Endodermal cell (in vitro differentiated cells): Measurements from ENCODE around the gene CHD2. TPM values are rescaled to one million over a fixed set of nuclear protein-coding genes. Genes with fewer than 3 reads are reported as not detected.

Experiments
- DNase-seq: peaks from one replicate; pipeline ENCODE4 v3.0.0-alpha.2; 2017
- H3K27ac ChIP-seq: 2 replicates; pipeline ENCODE4 v1.5.1; 2013; ENCODE audit warnings: mild to moderate bottlenecking, low read depth, low read length, moderate library complexity
- H3K27me3 ChIP-seq: 2 replicates; pipeline ENCODE4 v1.6.1; 2013; ENCODE audit warnings: mild to moderate bottlenecking, low read length, moderate library complexity; ENCODE audit not compliant: insufficient read depth, control insufficient read depth, poor library complexity, severe bottlenecking
- H3K36me3 ChIP-seq: 2 replicates; pipeline ENCODE4 v1.7.0; 2013; ENCODE audit warnings: mild to moderate bottlenecking, low read length, moderate library complexity; ENCODE audit not compliant: control insufficient read depth, insufficient read depth
- H3K4me1 ChIP-seq: one replicate; pipeline ENCODE4 v1.7.0; 2013; ENCODE audit warnings: low read length; ENCODE audit not compliant: control insufficient read depth, insufficient read depth
- H3K4me3 ChIP-seq: 2 replicates; pipeline ENCODE4 v1.5.1; 2013; ENCODE audit warnings: mild to moderate bottlenecking, low read length, moderate library complexity
- H3K9ac ChIP-seq: 2 replicates; pipeline ENCODE4 v1.6.1; 2013; ENCODE audit warnings: mild to moderate bottlenecking, low read length, moderate library complexity; ENCODE audit not compliant: poor library complexity, severe bottlenecking; ENCODE audit errors: extremely low read depth
- H3K9me3 ChIP-seq: 2 replicates; pipeline ENCODE4 v1.6.1; 2013; ENCODE audit warnings: mild to moderate bottlenecking, low read length, moderate library complexity; ENCODE audit not compliant: control insufficient read depth
- H3K27ac Mint-ChIP-seq: 2 replicates; pipeline ENCODE4 v1.8.0; 2020; ENCODE audit warnings: mixed read lengths
- H3K27me3 Mint-ChIP-seq: 2 replicates; pipeline ENCODE4 v1.8.0; 2021; ENCODE audit warnings: mild to moderate bottlenecking, mixed read lengths; ENCODE audit not compliant: insufficient read depth
- H3K36me3 Mint-ChIP-seq: 2 replicates; pipeline ENCODE4 v1.8.0; 2020; ENCODE audit warnings: low read depth, mixed read lengths
- H3K4me1 Mint-ChIP-seq: 2 replicates; pipeline ENCODE4 v1.8.0; 2020; ENCODE audit warnings: mixed read lengths
- H3K4me3 Mint-ChIP-seq: 2 replicates; pipeline ENCODE4 v1.8.0; 2020; ENCODE audit warnings: mild to moderate bottlenecking, moderate library complexity, mixed read lengths
- H3K9me3 Mint-ChIP-seq: 2 replicates; pipeline ENCODE4 v1.8.0; 2020; ENCODE audit warnings: mild to moderate bottlenecking, mixed read lengths
- WGBS, 2 experiments: methylation state at CpG; one replicate each; pipeline versions ENCODE4 v1.1.5 to v1.1.7; 2013; ENCODE audit warnings: missing lambda C conversion rate in 2 of 2, mixed read lengths in 1 of 2; ENCODE audit not compliant: insufficient coverage in 1 of 2, insufficient read length in 1 of 2; 5-methylcytosine and 5-hydroxymethylcytosine counted together
- total RNA-seq, 2 donors: library from RNA; stranded (reverse); fragmentation: NEBNext Ultra II Directional in 1 of 2; extraction: Animal tissue kit (Norgen Biotek cat#: 25700) in 1 of 2; gene quantifications; 2 replicates in 1 of 2; 3 replicates in 1 of 2; pipeline ENCODE4 v1.2.1, GENCODE V29; 2021
- TF ChIP-seq, protein P1 (sequence below): fragments of 200-600 bp; sonication (generic); conservative IDR thresholded peaks from 2 replicates; pipeline ENCODE4 v1.5.0; 2021; ENCODE audit warnings: antibody characterized with exemption, mild to moderate bottlenecking

CHD2 gene
- total RNA-seq, 2 donors from 2014 or later: 116 to 127 TPM

- Histone ChIP-seq H3K9me3 (no peaks in the 10 kb centered on the region), H3K9ac (no peak overlapping the region), H3K4me1 (peaks cover 14% of the 10 kb centered on the region), H3K27ac (no peak overlapping the region), H3K36me3 (peaks cover 22% of the 10 kb centered on the region), H3K27me3 (no peaks in the 10 kb centered on the region), H3K4me3 (peak overlapping the region; percentile 98)
- TF ChIP-seq, protein P1, sequence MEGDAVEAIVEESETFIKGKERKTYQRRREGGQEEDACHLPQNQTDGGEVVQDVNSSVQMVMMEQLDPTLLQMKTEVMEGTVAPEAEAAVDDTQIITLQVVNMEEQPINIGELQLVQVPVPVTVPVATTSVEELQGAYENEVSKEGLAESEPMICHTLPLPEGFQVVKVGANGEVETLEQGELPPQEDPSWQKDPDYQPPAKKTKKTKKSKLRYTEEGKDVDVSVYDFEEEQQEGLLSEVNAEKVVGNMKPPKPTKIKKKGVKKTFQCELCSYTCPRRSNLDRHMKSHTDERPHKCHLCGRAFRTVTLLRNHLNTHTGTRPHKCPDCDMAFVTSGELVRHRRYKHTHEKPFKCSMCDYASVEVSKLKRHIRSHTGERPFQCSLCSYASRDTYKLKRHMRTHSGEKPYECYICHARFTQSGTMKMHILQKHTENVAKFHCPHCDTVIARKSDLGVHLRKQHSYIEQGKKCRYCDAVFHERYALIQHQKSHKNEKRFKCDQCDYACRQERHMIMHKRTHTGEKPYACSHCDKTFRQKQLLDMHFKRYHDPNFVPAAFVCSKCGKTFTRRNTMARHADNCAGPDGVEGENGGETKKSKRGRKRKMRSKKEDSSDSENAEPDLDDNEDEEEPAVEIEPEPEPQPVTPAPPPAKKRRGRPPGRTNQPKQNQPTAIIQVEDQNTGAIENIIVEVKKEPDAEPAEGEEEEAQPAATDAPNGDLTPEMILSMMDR: no peak
- Mint-ChIP-seq H3K27ac (peak overlapping the region; percentile 86), H3K4me3 (peak overlapping the region; percentile 86), H3K4me1 (peaks cover 40% of the 10 kb centered on the region), H3K36me3 (peaks cover 27% of the 10 kb centered on the region), H3K27me3 (peaks cover 38% of the 10 kb centered on the region), H3K9me3 (no peaks in the 10 kb centered on the region)
- peak; percentile 80 for DNase-seq
- WGBS, 2 experiments: 48 to 55% methylated on average over 18 to 30 of the region's 30 CpGs
These were observed 173.4 kb downstream of the CHD2 start for GRCh38 chr15:93073465-93073952.

GRCh38 chr15:93074599-93074998 is 174.5 kb downstream of the CHD2 start:
- no peaks in the 10 kb centered on the region for H3K9me3 Mint-ChIP-seq
- TF ChIP-seq, protein P1: no peak
- H3K4me3 Mint-ChIP-seq: no peak overlapping the region
- peaks cover 22% of the 10 kb centered on the region for H3K36me3 Mint-ChIP-seq
- Histone ChIP-seq H3K4me3 (no peak overlapping the region), H3K9me3 (no peaks in the 10 kb centered on the region), H3K27me3 (no peaks in the 10 kb centered on the region), H3K4me1 (peaks cover 12% of the 10 kb centered on the region), H3K36me3 (peaks cover 11% of the 10 kb centered on the region), H3K9ac (no peak overlapping the region), H3K27ac (no peak overlapping the region)
- H3K27ac Mint-ChIP-seq: no peak overlapping the region
- no peak for DNase-seq
- 92 to 95% methylated on average over 13 of the region's 13 CpGs for WGBS, 2 experiments
- peaks cover 43% of the 10 kb centered on the region for H3K27me3 Mint-ChIP-seq
- H3K4me1 Mint-ChIP-seq: peaks cover 32% of the 10 kb centered on the region

- Mint-ChIP-seq H3K36me3 (peaks cover 15% of the 10 kb centered on the region), H3K9me3 (no peaks in the 10 kb centered on the region), H3K4me3 (no peak overlapping the region), H3K27ac (no peak overlapping the region), H3K27me3 (peaks cover 47% of the 10 kb centered on the region), H3K4me1 (peaks cover 20% of the 10 kb centered on the region)
- Histone ChIP-seq H3K9me3 (no peaks in the 10 kb centered on the region), H3K27me3 (no peaks in the 10 kb centered on the region), H3K36me3 (no peaks in the 10 kb centered on the region), H3K9ac (no peak overlapping the region), H3K4me3 (no peak overlapping the region), H3K4me1 (no peaks in the 10 kb centered on the region), H3K27ac (no peak overlapping the region)
- DNase-seq: no peak
- TF ChIP-seq, protein P1: no peak
- 100% methylated on average over 1 of the region's 1 CpG; no CpG with 5 or more reads in 1 of the 2 experiments for WGBS, 2 experiments
These were observed 176.1 kb downstream of the CHD2 start for GRCh38 chr15:93076217-93076616.
